ENCODE results near the gene PDCD1.
A peak's percentile ranks its signal among the peaks of the same experiment; 100 is the strongest.
"Not testable (repeated sequence)": the region's sequence is repeated elsewhere in the genome, so short reads cannot be mapped to it uniquely, and the experiment has no call there.

PDCD1 gene

DNA sequence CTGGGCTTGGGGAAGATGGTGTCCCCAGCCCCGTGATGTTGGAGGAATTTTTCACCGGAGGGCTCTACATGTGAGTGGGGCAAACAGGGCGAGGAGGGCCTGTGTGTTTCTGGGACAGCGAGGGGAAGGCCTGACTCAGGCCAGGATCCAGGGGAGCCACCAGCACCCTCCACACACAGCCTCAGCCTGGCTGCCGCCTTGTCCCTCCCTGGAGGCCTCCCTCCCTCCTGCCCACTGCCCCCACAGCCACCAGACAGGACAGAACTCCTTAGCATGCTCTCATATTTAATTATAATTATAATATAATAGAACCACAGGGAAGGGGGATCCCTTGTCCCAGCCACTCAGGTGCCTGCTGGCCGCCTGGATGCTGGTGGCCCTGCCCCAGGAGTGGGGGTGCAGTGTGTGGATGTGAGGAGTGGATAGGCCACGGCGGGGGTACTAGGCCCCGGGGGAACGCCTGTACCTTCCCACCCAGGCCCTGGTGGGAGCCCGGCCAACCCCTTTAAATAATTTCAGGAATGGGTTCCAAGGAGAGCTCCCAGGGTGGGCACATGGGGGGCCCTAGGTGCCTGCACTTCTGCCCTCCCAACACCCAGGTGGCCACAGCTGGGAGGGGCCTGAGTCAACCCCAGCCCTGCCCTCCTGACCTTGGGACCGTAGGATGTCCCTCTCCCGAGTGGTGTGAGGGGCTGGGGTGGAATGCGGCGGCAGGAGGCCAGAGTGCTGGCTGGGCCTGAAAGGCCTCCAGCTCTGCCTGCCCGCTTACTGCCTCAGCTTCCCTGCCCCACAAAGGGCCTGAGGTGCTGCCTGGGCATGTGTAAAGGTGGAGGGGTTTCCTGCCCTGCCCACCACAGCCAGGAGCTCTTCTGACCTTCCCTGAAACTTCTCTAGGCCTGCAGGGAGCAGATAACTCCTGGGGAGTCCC lies 8.8 kb downstream of the PDCD1 start:
- DNase-seq, result peak; percentile 5 to 16

DNA sequence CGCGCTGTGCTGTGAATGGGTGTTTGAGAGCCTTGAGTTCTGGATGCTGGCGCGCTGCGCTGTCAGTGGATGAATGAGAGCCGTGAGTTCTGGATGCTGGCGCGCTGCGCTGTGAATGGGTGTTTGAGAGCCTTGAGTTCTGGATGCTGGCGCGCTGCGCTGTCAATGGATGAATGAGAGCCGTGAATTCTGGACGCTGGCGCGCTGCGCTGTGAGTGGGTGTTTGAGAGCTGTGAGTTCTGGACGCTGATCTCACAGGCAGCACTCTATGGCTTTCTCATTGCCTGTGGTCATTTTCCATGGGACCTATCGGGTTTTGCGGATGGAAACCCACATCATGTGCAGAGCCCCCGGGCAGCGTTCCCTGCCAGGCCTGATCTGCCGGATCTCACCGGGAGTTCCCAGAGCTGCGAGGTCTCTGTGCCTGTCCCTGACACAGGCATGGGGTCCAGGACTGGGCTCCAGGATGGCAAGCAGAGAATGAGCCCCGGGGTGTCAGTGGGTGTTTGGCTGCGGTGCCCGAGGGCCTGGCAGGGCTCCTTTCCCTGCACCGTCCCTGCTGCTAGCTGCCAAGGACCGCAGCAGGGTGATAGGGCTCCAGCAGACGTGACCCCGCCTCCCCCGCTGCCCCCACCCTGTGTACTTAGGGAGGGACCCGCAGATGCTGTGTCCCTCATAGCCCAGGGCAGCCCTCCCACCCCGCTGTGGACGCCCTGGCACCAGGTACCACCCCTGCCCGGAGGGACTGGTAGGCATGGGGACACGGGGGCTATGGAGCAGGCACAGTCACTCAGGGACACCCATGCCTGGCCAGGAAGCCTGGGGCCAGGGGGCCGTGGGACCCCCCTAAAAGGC lies 9.7 kb downstream of the PDCD1 start:
- DNase-seq, result peak; percentile 18

DNA sequence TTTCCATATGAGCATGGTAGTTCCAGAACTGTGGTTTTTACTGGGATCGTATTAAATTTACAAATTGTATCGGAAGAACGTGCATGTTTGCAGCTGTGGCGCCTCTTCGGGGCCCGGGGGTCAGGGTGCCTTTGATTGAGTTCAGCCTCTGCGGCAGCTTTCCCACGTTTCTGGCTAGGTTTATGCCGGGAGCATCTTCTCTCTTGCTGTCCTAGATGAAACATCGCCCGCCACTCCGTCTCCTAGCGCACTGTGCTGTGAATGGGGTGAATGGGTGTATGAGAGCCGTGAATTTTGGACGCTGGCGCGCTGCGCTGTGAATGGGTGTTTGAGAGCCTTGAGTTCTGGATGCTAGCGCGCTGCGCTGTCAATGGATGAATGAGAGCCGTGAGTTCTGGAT lies 12.3 kb downstream of the PDCD1 start:
- peak in 1 of 2 donors; percentile 13 for DNase-seq

GRCh38 chr2:241844831-241845578 lies 13.7 kb downstream of the PDCD1 start:
- DNase-seq, result peak in 1 of 2 donors; percentile 8

DNA sequence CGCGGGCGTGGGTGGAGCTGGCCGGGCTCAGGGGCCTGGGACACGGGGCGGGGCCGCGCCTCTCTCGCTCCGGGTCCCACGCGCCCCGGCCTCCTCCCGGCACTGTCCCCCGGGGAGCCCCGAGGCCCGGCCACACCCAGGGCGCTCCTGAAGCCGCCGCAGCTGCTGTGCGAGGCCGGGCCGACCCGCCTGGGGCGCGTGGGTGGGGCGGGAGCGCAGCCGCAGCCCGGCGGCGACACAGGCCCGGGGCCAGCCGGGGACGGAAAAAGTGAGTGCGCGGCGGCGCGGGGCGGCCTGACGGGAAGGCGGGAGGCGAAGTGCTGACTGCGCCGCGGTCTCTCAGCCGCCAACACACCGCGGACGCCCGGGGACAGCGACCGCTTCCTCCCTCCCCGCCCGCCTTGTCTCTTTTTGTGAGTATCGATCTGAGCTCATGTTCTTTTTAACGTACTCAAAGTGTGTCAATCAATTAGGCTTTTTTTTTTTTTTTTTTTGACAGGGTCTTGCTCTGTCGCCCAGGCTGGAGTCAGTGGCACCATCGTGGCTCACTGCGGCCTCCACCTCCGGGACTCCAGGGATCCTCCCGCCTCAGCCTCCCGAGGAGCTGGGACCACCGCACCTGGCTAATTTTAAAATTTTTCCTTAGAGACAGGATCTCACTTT lies 14.5 kb downstream of the PDCD1 start:
- DNase-seq, result peak; percentile 84 to 94

GRCh38 chr2:241843321-241844065 lies 15.2 kb downstream of the PDCD1 start:
- DNase-seq, result peak in 1 of 2 donors; percentile 17

DNA sequence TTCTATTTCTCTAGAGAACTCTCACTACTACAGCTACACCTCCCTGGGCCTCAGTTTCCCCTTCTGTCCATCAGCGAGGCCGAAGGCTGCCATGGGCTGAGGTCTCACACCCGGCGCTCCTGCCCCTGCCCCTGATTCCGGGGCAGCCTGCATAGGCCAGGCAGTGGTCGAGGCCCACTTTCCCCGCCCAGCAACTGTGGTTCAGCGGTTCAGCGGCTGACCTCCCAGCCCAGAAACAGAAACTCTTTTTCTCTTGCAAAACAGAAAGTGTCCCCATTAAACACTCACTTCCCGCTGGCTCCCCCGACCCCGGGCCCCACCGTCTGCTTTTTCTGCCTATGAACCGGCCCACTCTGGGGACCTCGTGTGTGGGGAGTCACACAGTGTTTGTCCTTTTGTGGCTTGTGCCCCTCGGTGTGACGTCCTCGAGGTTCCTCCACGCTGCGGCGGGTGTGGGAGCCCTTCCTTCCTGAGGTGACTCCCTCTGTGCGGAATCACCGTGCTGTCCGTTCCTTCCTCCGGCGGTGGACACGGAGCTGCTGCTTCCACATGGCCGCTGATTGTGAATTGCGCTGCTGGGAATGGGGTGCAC lies 16.0 kb downstream of the PDCD1 start:
- DNase-seq, result peak; percentile 43 to 60

DNA sequence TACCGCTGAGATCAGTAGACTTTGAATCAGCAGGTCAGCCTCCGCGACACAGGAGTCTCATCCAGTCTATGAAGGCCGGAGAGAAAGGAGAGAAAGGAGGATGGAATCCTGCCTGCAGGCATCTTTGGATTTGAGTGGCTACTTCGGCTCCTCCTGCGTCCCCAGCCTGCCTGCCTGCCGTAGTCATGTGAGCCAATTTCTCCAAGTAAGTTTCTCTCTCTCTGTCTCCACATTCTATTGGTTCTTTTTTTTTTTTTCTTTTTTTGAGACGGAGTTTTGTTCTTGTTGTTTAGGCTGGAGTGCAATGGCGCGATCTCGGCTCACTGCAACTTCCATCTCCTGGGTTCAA lies 16.7 kb downstream of the PDCD1 start:
- DNase-seq, result no peak

- DNase-seq, result peak in 1 of 2 donors; percentile 17
Measured at GRCh38 chr2:241841181-241842066, 17.3 kb downstream of the PDCD1 start.

DNA sequence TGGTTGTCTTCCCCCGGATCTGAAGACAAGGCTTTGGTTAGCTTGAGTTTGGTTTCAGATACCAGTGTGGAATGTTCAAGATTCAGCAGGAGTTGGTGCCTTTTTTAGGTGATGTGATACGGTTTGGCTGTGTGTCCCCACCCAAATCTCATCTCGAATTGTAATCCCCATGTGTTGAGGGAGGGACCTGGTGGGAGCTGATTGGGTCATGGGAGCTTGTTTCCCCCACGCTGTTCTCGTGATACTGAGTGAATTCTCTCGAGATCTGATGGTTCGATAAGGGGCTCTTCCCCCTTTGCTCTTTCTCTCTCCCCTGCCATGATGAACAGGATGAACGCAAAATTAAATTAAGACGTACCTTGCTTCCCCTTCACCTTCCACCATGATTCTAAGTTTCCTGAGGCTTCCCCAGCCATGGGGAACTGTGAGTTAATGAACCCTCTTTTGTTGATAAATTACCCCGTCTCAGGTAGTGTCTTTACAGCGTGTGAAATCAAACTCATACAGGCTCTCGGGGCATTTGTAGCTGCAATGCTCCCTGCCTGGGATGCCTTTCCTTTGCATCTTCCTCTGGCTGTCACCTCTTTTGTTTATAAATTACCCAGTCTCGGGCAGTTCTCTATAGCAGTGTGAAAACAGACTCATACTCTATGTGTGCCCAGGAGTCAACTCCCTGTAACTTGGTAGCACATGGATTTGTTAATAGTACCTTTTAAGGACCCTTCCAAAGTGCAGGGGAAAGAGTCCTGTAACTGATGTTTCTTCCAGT lies 21.3 kb downstream of the PDCD1 start:
- DNase-seq, result peak in 1 of 2 donors; percentile 4

DNA sequence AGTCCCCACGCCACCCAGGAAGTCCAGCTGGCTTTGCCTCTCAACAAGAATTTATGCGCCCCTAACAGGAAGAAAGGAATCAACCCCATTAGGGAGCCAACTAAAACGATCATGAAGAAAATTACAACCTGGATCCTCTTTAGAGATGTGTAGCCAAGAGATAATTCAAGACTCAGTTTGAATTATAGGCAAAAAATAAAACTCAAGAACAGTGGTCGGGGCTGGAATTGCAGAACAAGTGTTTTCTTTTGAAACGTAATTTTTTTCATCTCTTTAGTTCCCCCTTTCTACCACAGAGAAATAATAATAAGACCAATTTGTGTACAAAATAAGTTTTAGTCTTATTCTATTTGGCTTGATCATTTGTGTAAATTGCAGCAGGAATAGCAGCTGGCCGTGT lies 22.4 kb downstream of the PDCD1 start:
- DNase-seq, result peak in 1 of 2 donors; percentile 12

DNA sequence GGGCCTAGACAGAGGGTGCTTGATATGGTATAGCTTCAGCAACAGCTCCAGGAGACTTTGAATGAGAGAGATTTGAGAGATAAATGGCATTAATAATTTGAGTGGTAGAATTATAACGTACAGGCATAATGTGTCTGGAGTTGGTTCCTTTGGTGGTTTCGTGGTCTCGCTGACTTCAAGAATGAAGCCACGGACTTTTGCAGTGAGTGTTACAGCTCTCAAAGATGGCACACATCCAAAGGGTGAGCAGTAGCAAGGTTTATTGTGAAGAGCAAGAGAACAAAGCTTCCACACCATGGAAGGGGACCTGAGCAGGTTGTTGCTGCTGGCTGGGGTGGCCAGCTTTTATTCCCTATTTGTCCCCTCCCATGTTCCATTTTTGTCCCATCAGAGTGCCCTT lies 23.1 kb downstream of the PDCD1 start:
- no peak for DNase-seq

- no peak for DNase-seq
Measured at GRCh38 chr2:241834527-241835210, 24.0 kb downstream of the PDCD1 start.

GRCh38 chr2:241833756-241834526 lies 24.8 kb downstream of the PDCD1 start:
- not testable (repeated sequence) for DNase-seq

DNA sequence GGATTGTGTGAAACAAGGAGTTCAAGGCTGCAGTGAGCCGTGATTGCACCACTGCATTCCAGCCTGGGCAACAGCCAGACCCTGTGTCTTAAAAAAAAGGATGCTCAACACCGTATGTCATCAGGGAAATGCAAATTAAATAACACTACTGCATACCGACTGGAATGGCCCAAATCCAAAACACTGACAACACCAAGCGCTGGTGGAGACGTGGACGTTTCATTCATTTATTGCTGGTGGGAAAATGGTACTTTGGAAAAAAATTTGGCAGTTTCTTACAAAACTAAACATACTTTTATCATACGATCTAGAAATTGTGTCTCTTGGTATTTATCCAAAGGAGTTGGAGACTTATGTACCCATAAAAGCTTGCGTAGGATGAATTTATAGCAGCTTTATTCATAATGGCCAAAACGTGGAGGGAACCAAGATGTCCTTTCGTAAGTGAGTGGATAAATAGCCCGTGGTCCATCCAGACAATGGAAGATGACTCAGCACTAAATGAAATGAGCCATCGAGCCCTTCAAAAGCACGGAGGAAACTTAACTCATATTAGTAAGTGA lies 25.5 kb downstream of the PDCD1 start:
- no peak for DNase-seq

GRCh38 chr2:241827394-241827793 lies 31.3 kb downstream of the PDCD1 start:
- no peak for DNase-seq
